ENCODE measurements around the gene FCMR. TPM values are rescaled to one million over a fixed set of nuclear protein-coding genes. Genes with fewer than 3 reads are reported as not detected.

The FCMR gene
- total RNA-seq, 4 donors from 2014 or later, result 2.5 to 3.3 (median 3.2) TPM; not detected in 1

DNA sequence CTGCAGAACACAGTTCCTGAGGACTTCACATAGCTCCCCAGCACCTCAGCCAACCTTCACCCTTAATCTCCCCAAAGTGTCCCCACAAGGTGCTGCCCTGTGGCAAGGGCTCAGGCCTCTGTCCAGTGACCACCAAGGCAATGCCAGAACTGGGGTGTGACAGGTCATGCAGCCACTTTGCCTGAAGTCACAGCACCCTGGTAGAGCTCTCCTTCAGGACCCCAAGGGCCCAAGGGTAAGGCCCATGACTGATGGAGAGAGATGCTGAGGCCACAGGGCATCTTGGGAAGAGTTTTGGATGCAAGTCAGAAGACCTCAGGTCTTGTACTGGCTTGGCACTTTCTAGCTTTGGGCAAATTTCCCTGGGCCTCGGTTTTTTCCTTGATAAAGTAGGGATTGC lies 783 bp upstream of the FCMR start:
- intact Hi-C loops (cut with DNase I), result no loop called here
- WGBS, result 71% methylated on average over 1 of the region's 1 CpG
- Histone ChIP-seq H3K27ac (replicated peaks in 1 of 4) (no peak overlapping the region), H3K4me1 (no peaks in the 10 kb centered on the region), H3K9me3 (no peaks in the 10 kb centered on the region), H3K36me3 (no peaks in the 10 kb centered on the region), H3K27me3 (no peaks in the 10 kb centered on the region), H3K4me3 (no peak overlapping the region)
- DNase-seq (ENCODE audit: extremely low spot score), result no peak
- TF ChIP-seq, protein P1, sequence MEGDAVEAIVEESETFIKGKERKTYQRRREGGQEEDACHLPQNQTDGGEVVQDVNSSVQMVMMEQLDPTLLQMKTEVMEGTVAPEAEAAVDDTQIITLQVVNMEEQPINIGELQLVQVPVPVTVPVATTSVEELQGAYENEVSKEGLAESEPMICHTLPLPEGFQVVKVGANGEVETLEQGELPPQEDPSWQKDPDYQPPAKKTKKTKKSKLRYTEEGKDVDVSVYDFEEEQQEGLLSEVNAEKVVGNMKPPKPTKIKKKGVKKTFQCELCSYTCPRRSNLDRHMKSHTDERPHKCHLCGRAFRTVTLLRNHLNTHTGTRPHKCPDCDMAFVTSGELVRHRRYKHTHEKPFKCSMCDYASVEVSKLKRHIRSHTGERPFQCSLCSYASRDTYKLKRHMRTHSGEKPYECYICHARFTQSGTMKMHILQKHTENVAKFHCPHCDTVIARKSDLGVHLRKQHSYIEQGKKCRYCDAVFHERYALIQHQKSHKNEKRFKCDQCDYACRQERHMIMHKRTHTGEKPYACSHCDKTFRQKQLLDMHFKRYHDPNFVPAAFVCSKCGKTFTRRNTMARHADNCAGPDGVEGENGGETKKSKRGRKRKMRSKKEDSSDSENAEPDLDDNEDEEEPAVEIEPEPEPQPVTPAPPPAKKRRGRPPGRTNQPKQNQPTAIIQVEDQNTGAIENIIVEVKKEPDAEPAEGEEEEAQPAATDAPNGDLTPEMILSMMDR (IDR thresholded peaks at IDR 0.05), result no peak
- TF ChIP-seq POLR2A (IDR thresholded peaks at IDR 0.05; ENCODE audit: low read depth) (no peak), POLR2AphosphoS5 (IDR thresholded peaks at IDR 0.05) (no peak), EP300 (IDR thresholded peaks at IDR 0.05) (no peak)

DNA sequence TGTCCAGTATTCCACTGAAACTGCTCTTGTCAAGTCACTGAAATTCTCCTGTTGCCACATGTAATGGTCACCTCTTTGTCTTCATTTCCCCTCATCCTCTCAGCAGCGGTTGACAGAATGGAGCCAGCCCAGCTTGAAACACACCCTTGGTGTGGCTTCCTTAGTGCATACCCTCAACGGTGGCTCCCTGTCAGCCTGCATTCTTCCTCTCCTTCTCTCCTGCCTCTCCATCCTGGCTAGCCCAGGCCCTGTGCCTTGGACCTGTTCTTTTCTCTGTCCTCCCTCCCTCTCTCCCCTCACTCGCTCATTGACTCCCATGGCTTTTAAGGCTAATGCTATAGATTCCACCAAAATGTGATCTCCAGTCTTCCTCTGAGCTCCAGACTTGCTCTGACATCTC lies 3.7 kb downstream of the FCMR start:
- peaks cover 0 to 20% (median 0%) of the 10 kb centered on the region in 4 donors for H3K27me3 ChIP-seq
- no peaks in the 10 kb centered on the region for H3K36me3 ChIP-seq
- no peaks in the 10 kb centered on the region for H3K4me1 ChIP-seq
- no peaks in the 10 kb centered on the region for H3K9me3 ChIP-seq
- no peak overlapping the region for H3K4me3 ChIP-seq
- H3K27ac ChIP-seq (replicated peaks in 1 of 4), result no peak overlapping the region
- TF ChIP-seq POLR2AphosphoS5 (IDR thresholded peaks at IDR 0.05), result no peak
- no peak for TF ChIP-seq EP300 (IDR thresholded peaks at IDR 0.05)
- TF ChIP-seq, protein P1 (IDR thresholded peaks at IDR 0.05), result no peak
- TF ChIP-seq POLR2A (IDR thresholded peaks at IDR 0.05; ENCODE audit: low read depth), result no peak
- no peak for DNase-seq (ENCODE audit: extremely low spot score)
- WGBS, result 75% methylated on average over 3 of the region's 3 CpGs
- intact Hi-C loops (cut with DNase I), result loop anchor here (10.0 kb wide), 1 partner anchor 423 kb away; no protein-coding TSS in a partner anchor

DNA sequence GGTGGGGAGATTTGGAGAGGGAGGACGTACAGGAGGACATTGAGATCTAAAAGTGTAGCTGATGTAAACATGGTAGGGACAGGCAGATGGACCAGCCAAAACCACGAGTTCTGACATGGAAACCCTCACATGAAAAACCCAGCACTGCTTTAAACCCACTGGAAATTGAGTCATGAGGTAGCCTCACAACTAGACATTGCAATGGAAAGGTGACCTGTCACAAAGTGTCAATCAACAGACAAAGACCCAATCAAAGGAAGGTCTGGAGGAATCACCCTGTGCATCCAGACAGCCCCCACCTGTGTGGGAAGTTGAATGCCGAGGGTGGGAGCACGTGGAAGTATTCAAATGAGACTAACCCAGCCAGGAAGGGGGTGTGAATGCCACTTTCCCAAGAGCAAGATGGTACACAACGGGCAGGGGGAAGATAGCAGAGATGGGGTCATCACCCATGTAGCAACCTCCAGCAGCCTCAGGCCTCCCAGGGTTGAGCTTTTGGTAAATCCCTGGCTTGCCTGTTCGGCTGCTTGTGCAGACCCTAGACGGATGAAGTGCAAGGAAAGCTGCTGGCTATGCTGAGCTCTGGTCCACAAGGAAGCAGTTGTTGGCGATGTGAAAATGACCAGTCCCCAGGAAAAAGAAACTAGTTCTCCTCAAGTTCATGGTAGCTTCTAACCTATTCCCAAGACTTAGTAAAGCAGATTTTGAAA lies 5.6 kb downstream of the FCMR start:
- peaks cover 0 to 12% (median 8%) of the 10 kb centered on the region in 4 donors for H3K4me1 ChIP-seq
- no peak overlapping the region for H3K27ac ChIP-seq (replicated peaks in 1 of 4)
- no peaks in the 10 kb centered on the region for H3K9me3 ChIP-seq
- peaks cover 0 to 20% (median 0%) of the 10 kb centered on the region in 4 donors for H3K27me3 ChIP-seq
- H3K36me3 ChIP-seq, result no peaks in the 10 kb centered on the region
- no peak for DNase-seq (ENCODE audit: extremely low spot score)
- WGBS, result 78% methylated on average over 8 of the region's 8 CpGs
- TF ChIP-seq POLR2A (IDR thresholded peaks at IDR 0.05; ENCODE audit: low read depth) (no peak), POLR2AphosphoS5 (IDR thresholded peaks at IDR 0.05) (no peak), EP300 (IDR thresholded peaks at IDR 0.05) (no peak)
- TF ChIP-seq, protein P1 (IDR thresholded peaks at IDR 0.05), result no peak
- intact Hi-C loops (cut with DNase I), result loop anchor here (10.0 kb wide), 1 partner anchor 421 kb away; no protein-coding TSS in a partner anchor
- H3K4me3 ChIP-seq, result no peak overlapping the region

DNA sequence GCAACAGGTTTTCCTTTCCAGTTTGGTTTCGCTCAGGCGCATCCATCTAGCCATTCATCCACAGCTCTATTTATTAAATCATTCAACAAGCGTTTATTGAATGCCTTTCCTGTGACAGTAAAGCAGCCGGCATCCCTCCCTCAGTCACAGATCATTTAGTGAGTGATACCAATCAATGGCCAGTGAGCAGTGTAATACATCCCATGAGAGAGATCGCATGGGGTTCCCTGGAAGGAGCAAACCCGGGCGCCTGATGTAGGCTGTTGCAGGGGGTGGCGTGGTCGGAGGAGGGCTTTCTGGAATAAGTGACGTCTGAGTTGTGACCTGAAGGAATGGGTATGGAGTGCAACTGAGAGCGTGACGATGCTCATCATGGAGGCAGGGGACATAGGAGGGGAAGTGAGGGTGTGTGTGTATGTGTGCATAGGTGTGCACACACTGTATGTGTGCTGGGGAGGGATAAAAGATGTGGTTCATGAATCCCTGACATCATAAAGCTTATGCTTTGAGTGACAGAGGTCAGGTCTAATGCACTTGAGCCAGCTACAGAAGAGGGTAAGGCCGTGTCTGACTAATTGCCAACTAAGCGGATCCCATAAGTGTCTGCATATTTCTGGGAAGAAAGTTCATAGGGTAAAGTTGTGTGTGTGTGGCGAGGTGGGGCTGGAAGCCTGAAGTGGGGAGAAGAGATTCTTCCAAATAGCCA lies 6.6 kb downstream of the FCMR start:
- WGBS, result 79% methylated on average over 15 of the region's 15 CpGs
- no peak for DNase-seq (ENCODE audit: extremely low spot score)
- no peaks in the 10 kb centered on the region for H3K9me3 ChIP-seq
- no peak for TF ChIP-seq EP300 (IDR thresholded peaks at IDR 0.05)
- TF ChIP-seq, protein P1 (IDR thresholded peaks at IDR 0.05), result no peak
- no peak overlapping the region for H3K27ac ChIP-seq (replicated peaks in 1 of 4)
- peaks cover 3 to 19% (median 9%) of the 10 kb centered on the region in 4 donors for H3K4me1 ChIP-seq
- intact Hi-C loops (cut with DNase I), result loop anchor here (10.0 kb wide), 1 partner anchor 420 kb away; no protein-coding TSS in a partner anchor
- peaks cover 0 to 24% (median 0%) of the 10 kb centered on the region in 4 donors for H3K27me3 ChIP-seq
- H3K4me3 ChIP-seq, result no peak overlapping the region
- no peaks in the 10 kb centered on the region for H3K36me3 ChIP-seq
